CD4-positive, alpha-beta T cell (primary cell): ENCODE results near the gene DEPP1. TPM values are rescaled to one million over a fixed set of nuclear protein-coding genes. Genes with fewer than 3 reads are reported as not detected.

Experiments used
- ATAC-seq: fragments of 200-7000 bp; cut with Tn5 transposase; one replicate; pipeline ENCODE4 v1.10.0; 2022; ENCODE audit warnings: mild to moderate bottlenecking; ENCODE audit not compliant: poor library complexity
- CTCF ChIA-PET: fragments of 350-600 bp; sonication (Branson Sonifier 250); formaldehyde crosslinking; loops from one replicate; lab custom pipeline; 2021; ENCODE audit warnings: antibody characterized with exemption, inconsistent platforms; lab: Charles Lee
- POLR2A ChIA-PET: fragments of 350-600 bp; sonication (Branson Sonifier 250); formaldehyde crosslinking; loops from one replicate; lab custom pipeline; 2021; ENCODE audit warnings: antibody characterized with exemption, inconsistent platforms; lab: Charles Lee
- DNase-seq, 14 experiments: peaks; one replicate each; pipeline ENCODE4 v3.0.0-alpha.2; 2013 to 2020; ENCODE audit warnings: mixed read lengths in 2 of 14
- H3K27ac ChIP-seq, 2 donors: one replicate each; pipeline versions ENCODE4 v1.5.1 to v1.7.0; 2013; ENCODE audit warnings: low read length in 2 of 2, low read depth in 1 of 2, mild to moderate bottlenecking in 1 of 2
- H3K27me3 ChIP-seq, 2 experiments: 1 replicate in 1 of 2; 2 replicates in 1 of 2; pipeline versions ENCODE4 v1.6.1 to v1.7.0; 2013; ENCODE audit warnings: low read length in 2 of 2, control low read depth in 1 of 2, mild to moderate bottlenecking in 1 of 2, moderate library complexity in 1 of 2; ENCODE audit not compliant: insufficient read depth in 2 of 2, control insufficient read depth in 1 of 2
- H3K36me3 ChIP-seq: one replicate; pipeline ENCODE4 v1.6.1; 2013; ENCODE audit warnings: low read length, control low read depth; ENCODE audit not compliant: insufficient read depth
- H3K4me1 ChIP-seq: one replicate; pipeline ENCODE4 v1.6.1; 2013; ENCODE audit warnings: low read length, control low read depth; ENCODE audit not compliant: insufficient read depth
- H3K4me3 ChIP-seq: one replicate; pipeline ENCODE4 v1.5.1; 2013; ENCODE audit warnings: mild to moderate bottlenecking, low read length, moderate library complexity
- H3K9me3 ChIP-seq, 2 experiments: 1 replicate in 1 of 2; 2 replicates in 1 of 2; pipeline versions ENCODE4 v1.6.1 to v1.7.0; 2013; ENCODE audit warnings: low read length in 2 of 2, mild to moderate bottlenecking in 2 of 2, control low read depth in 1 of 2, moderate library complexity in 1 of 2; ENCODE audit not compliant: control insufficient read depth in 1 of 2, insufficient read depth in 1 of 2
- H3K27ac Mint-ChIP-seq: one replicate; pipeline ENCODE4 v1.8.0; 2020; ENCODE audit warnings: mixed read lengths
- H3K27me3 Mint-ChIP-seq: one replicate; pipeline ENCODE4 v1.8.0; 2021; ENCODE audit warnings: mixed read lengths
- H3K36me3 Mint-ChIP-seq: one replicate; pipeline ENCODE4 v1.8.0; 2021; ENCODE audit warnings: low read depth, mixed read lengths
- H3K4me1 Mint-ChIP-seq: one replicate; pipeline ENCODE4 v1.8.0; 2021; ENCODE audit warnings: low read depth, mixed read lengths
- H3K4me3 Mint-ChIP-seq: one replicate; pipeline ENCODE4 v1.8.0; 2020; ENCODE audit warnings: mild to moderate bottlenecking, mixed read lengths
- H3K9me3 Mint-ChIP-seq: one replicate; pipeline ENCODE4 v1.8.0; 2020; ENCODE audit warnings: mixed read lengths
- CTCF ChIP-seq: fragments of 200-600 bp; IDR thresholded peaks from one replicate; pipeline ENCODE4 v1.8.0; 2022; ENCODE audit warnings: antibody characterized with exemption, mild to moderate bottlenecking
- intact Hi-C, 2 experiments: fragments of 100-400 bp; cut with DNase I in 1 of 2; cut with micrococcal nuclease in 1 of 2; formaldehyde crosslinking; loops; one replicate each; pipeline versions ENCODE4 v1.15.1 to v1.9.0; 2023 to 2025; cut with DNase I, micrococcal nuclease
- total RNA-seq, 174 experiments: library from RNA in 2 of 174; stranded (reverse) in 2 of 174; gene quantifications; one replicate each; pipeline ENCODE4 v1.2.3 and lab custom pipeline; 2021 to 2026

The DEPP1 gene
- total RNA-seq, 2 experiments from 2014 or later = not detected

GRCh38 chr10:45000752-45001380 is 22.3 kb upstream of the DEPP1 start, which contains the start of gene ZNF22:
TSS of gene ZNF22 (plus strand) at chr10:45000923. CDS start at chr10:45003369, 2,446 bp downstream.
- Mint-ChIP-seq H3K27me3 (no peaks in the 10 kb centered on the region), H3K36me3 (peaks cover 45% of the 10 kb centered on the region), H3K4me1 (peaks cover 37% of the 10 kb centered on the region), H3K27ac (peak within 1 kb of the TSS; percentile 91), H3K9me3 (peaks cover 2% of the 10 kb centered on the region), H3K4me3 (peak within 1 kb of the TSS; percentile 90)
- TF ChIP-seq CTCF = peak; percentile 13
- Histone ChIP-seq H3K27me3 (no peaks in the 10 kb centered on the region), H3K27ac (peak within 1 kb of the TSS in 1 of 2 donors; percentile 33), H3K4me3 (peak within 1 kb of the TSS; percentile 73), H3K9me3 (peaks cover 3 to 19% of the 10 kb centered on the region in 2 experiments), H3K36me3 (peaks cover 19% of the 10 kb centered on the region), H3K4me1 (peaks cover 20% of the 10 kb centered on the region)
- POLR2A ChIA-PET = interaction anchor here (0.7 to 1.2 kb wide), 5 partner anchors 9 to 122 kb away, joined by 3 to 6 read pairs (median 4); partner anchors contain the start of genes DEPP1 and RASSF4
- intact Hi-C loops = loop anchor here in 1 of 2 experiments (1.0 to 10.0 kb wide), 2 partner anchors 42 to 234 kb away; partner anchors contain the start of gene RASSF4
- peak; percentile 31 to 82 (median 62) for DNase-seq
- CTCF ChIA-PET = interaction anchor here (1.1 kb wide), 1 partner anchor 26 kb away, joined by 3 read pairs; no protein-coding TSS in a partner anchor
- peak; percentile 78 for ATAC-seq

GRCh38 chr10:45000138-45000751 is 21.6 kb upstream of the DEPP1 start:
- Mint-ChIP-seq H3K9me3 (peaks cover 2% of the 10 kb centered on the region), H3K4me3 (peak overlapping the region; percentile 89), H3K36me3 (peaks cover 39% of the 10 kb centered on the region), H3K27me3 (no peaks in the 10 kb centered on the region), H3K27ac (peak overlapping the region; percentile 91), H3K4me1 (peaks cover 43% of the 10 kb centered on the region)
- H3K27ac ChIP-seq = no peak overlapping the region
- POLR2A ChIA-PET = interaction anchor here (0.7 to 0.8 kb wide), 2 partner anchors 8 to 22 kb away, joined by 3 to 4 read pairs; partner anchors contain the start of gene DEPP1
- no peak for TF ChIP-seq CTCF
- DNase-seq = no peak
- H3K27me3 ChIP-seq = no peaks in the 10 kb centered on the region
- peak overlapping the region; percentile 51 for H3K4me3 ChIP-seq
- ATAC-seq = no peak
- intact Hi-C loops = loop anchor here in 1 of 2 experiments (1.0 to 10.0 kb wide), 2 partner anchors 41 to 235 kb away; partner anchors contain the start of gene RASSF4
- peaks cover 25% of the 10 kb centered on the region for H3K4me1 ChIP-seq
- H3K36me3 ChIP-seq = peaks cover 16% of the 10 kb centered on the region
- peaks cover 3 to 19% of the 10 kb centered on the region in 2 experiments for H3K9me3 ChIP-seq
- CTCF ChIA-PET = interaction anchor here (1.1 kb wide), 1 partner anchor 26 kb away, joined by 3 read pairs; no protein-coding TSS in a partner anchor

- no peaks in the 10 kb centered on the region for H3K27me3 Mint-ChIP-seq
- intact Hi-C loops = no loop called here
- peaks cover 1 to 3% of the 10 kb centered on the region in 2 experiments for H3K9me3 ChIP-seq
- H3K36me3 Mint-ChIP-seq = peaks cover 19% of the 10 kb centered on the region
- ATAC-seq (no peak), DNase-seq (no peak)
- no peaks in the 10 kb centered on the region for H3K36me3 ChIP-seq
- ChIA-PET POLR2A (no interaction called here), CTCF (no interaction called here)
- H3K27ac ChIP-seq = no peak overlapping the region
- TF ChIP-seq CTCF = no peak
- peaks cover 31% of the 10 kb centered on the region for H3K4me1 ChIP-seq
- no peak overlapping the region for H3K27ac Mint-ChIP-seq
- H3K4me3 ChIP-seq = no peak overlapping the region
- H3K4me1 Mint-ChIP-seq = peaks cover 42% of the 10 kb centered on the region
- H3K27me3 ChIP-seq = no peaks in the 10 kb centered on the region
- no peak overlapping the region for H3K4me3 Mint-ChIP-seq
- H3K9me3 Mint-ChIP-seq = no peaks in the 10 kb centered on the region
Observed at GRCh38 chr10:44998146-44998631, 19.6 kb upstream of the DEPP1 start.
